Small intestine (tissue), 7 donors: Measurements from ENCODE around the gene ITGAD. TPM values are rescaled to one million over a fixed set of nuclear protein-coding genes. Genes with fewer than 3 reads are reported as not detected.
A peak's percentile ranks its signal among the peaks of the same experiment; 100 is the strongest.

Source experiments
- DNase-seq, 2 donors: peaks; one replicate each; pipeline versions ENCODE4 v3.0.0 to v3.0.0-alpha.2; 2013
- FAIRE-seq: peaks from 2 replicates; lab custom pipeline; 2012; peaks lifted over from hg19 to GRCh38; lab: Jason Lieb, UNC
- H3K27ac ChIP-seq, 3 donors: one replicate each; pipeline ENCODE4 v1.5.1; 2013; ENCODE audit warnings: low read length in 2 of 3, mild to moderate bottlenecking in 2 of 3, control low read depth in 1 of 3, inconsistent platforms in 1 of 3, low read depth in 1 of 3, moderate library complexity in 1 of 3
- H3K27me3 ChIP-seq, 3 donors: one replicate each; pipeline ENCODE4 v1.6.1; 2013; ENCODE audit warnings: low read length in 3 of 3, inconsistent platforms in 1 of 3; ENCODE audit not compliant: control insufficient read depth in 3 of 3, insufficient read depth in 3 of 3
- H3K36me3 ChIP-seq, 3 donors: one replicate each; pipeline ENCODE4 v1.6.1; 2013; ENCODE audit warnings: low read length in 3 of 3, inconsistent platforms in 1 of 3, low read depth in 1 of 3, mild to moderate bottlenecking in 1 of 3, moderate library complexity in 1 of 3; ENCODE audit not compliant: control insufficient read depth in 3 of 3, insufficient read depth in 2 of 3
- H3K4me1 ChIP-seq, 3 donors: one replicate each; pipeline ENCODE4 v1.6.1; 2013; ENCODE audit warnings: low read length in 2 of 3, inconsistent platforms in 1 of 3, low read depth in 1 of 3, mild to moderate bottlenecking in 1 of 3, moderate library complexity in 1 of 3; ENCODE audit not compliant: control insufficient read depth in 3 of 3, insufficient read depth in 2 of 3
- H3K4me3 ChIP-seq, 3 donors: one replicate each; pipeline ENCODE4 v1.5.1; 2013; ENCODE audit warnings: low read length in 3 of 3, control low read depth in 1 of 3, inconsistent platforms in 1 of 3, low read depth in 1 of 3, mild to moderate bottlenecking in 1 of 3, moderate library complexity in 1 of 3
- H3K9me3 ChIP-seq, 2 donors: one replicate each; pipeline ENCODE4 v1.6.1; 2013; ENCODE audit warnings: low read depth in 1 of 2, low read length in 1 of 2; ENCODE audit not compliant: control insufficient read depth in 2 of 2, insufficient read depth in 1 of 2
- WGBS, 3 donors: extraction: QIAGEN DNeasy Blood & Tissue Kit; methylation state at CpG; one replicate each; pipeline ENCODE4 v1.1.7; 2013; 5-methylcytosine and 5-hydroxymethylcytosine counted together
- polyA plus RNA-seq, 4 donors: library from polyadenylated mRNA; stranded (reverse) in 3 of 4; unstranded in 1 of 4; fragments of 200-250 nt in 3 of 4; fragments of 120-200 nt in 1 of 4; gene quantifications; one replicate each; pipeline versions ENCODE4 v1.2.1 to v1.2.3, GENCODE V29; 2013
- donor health status: healthy with polysubstance abuse.
- donor health status: control.
- donor health status: control.
- donor health status: Bipolar disorder and iron deficiency.
- donor health status: healthy.

Gene ITGAD
- polyA plus RNA-seq, 4 donors, result 0.06 to 0.15 TPM; not detected in 2

- WGBS, 3 donors, result 42 to 43% (median 43%) methylated on average over 11 of the region's 11 CpGs
- H3K36me3 ChIP-seq, result peaks cover 0 to 13% (median 0%) of the 10 kb centered on the region in 3 donors
- no peaks in the 10 kb centered on the region for H3K9me3 ChIP-seq
- peaks cover 2 to 19% (median 4%) of the 10 kb centered on the region in 3 donors for H3K4me1 ChIP-seq
- no peak for FAIRE-seq
- H3K27ac ChIP-seq, result no peak overlapping the region
- peak; percentile 65 to 70 for DNase-seq
- no peaks in the 10 kb centered on the region for H3K27me3 ChIP-seq
- no peak overlapping the region for H3K4me3 ChIP-seq
Observed at GRCh38 chr16:31451681-31452351, 58.7 kb downstream of the ITGAD start.

GRCh38 chr16:31452631-31453106 lies 59.5 kb downstream of the ITGAD start:
- Histone ChIP-seq H3K4me3 (no peak overlapping the region), H3K9me3 (no peaks in the 10 kb centered on the region), H3K36me3 (peaks cover 0 to 20% (median 0%) of the 10 kb centered on the region in 3 donors), H3K27me3 (no peaks in the 10 kb centered on the region), H3K27ac (peak overlapping the region in 1 of 3 donors; percentile 77), H3K4me1 (peaks cover 6 to 27% (median 6%) of the 10 kb centered on the region in 3 donors)
- 72 to 84% (median 79%) methylated on average over 3 of the region's 3 CpGs for WGBS, 3 donors
- no peak for FAIRE-seq
- DNase-seq, result no peak

- Histone ChIP-seq H3K36me3 (peaks cover 0 to 21% (median 0%) of the 10 kb centered on the region in 3 donors), H3K4me1 (peaks cover 6 to 30% (median 6%) of the 10 kb centered on the region in 3 donors), H3K9me3 (no peaks in the 10 kb centered on the region), H3K27me3 (no peaks in the 10 kb centered on the region), H3K4me3 (no peak overlapping the region), H3K27ac (peak overlapping the region in 1 of 3 donors; percentile 11)
- peak; percentile 60 to 84 for DNase-seq
- WGBS, 3 donors, result 41 to 49% (median 46%) methylated on average over 20 of the region's 20 CpGs
- no peak for FAIRE-seq
Observed at GRCh38 chr16:31453255-31454204, 60.4 kb downstream of the ITGAD start.

GRCh38 chr16:31455601-31456314 lies 62.6 kb downstream of the ITGAD start:
- DNase-seq (no peak), FAIRE-seq (no peak)
- peaks cover 0 to 21% (median 0%) of the 10 kb centered on the region in 3 donors for H3K36me3 ChIP-seq
- no peak overlapping the region for H3K27ac ChIP-seq
- H3K4me3 ChIP-seq, result no peak overlapping the region
- H3K27me3 ChIP-seq, result no peaks in the 10 kb centered on the region
- no peaks in the 10 kb centered on the region for H3K9me3 ChIP-seq
- peaks cover 6 to 35% (median 6%) of the 10 kb centered on the region in 3 donors for H3K4me1 ChIP-seq
- 65 to 69% (median 66%) methylated on average over 17 of the region's 17 CpGs for WGBS, 3 donors

- Histone ChIP-seq H3K27me3 (no peaks in the 10 kb centered on the region), H3K4me1 (peaks cover 6 to 33% (median 6%) of the 10 kb centered on the region in 3 donors), H3K27ac (no peak overlapping the region), H3K4me3 (no peak overlapping the region), H3K36me3 (peaks cover 0 to 27% (median 0%) of the 10 kb centered on the region in 3 donors), H3K9me3 (no peaks in the 10 kb centered on the region)
- no peak for DNase-seq
- WGBS, 3 donors, result 74 to 79% (median 74%) methylated on average over 8 of the region's 8 CpGs
- FAIRE-seq, result no peak
Observed at GRCh38 chr16:31456988-31457360, 63.8 kb downstream of the ITGAD start.

- DNase-seq, result peak; percentile 70 to 83
- H3K27me3 ChIP-seq, result no peaks in the 10 kb centered on the region
- H3K4me3 ChIP-seq, result peak overlapping the region; percentile 68 to 85 (median 69)
- peaks cover 6 to 31% (median 6%) of the 10 kb centered on the region in 3 donors for H3K4me1 ChIP-seq
- H3K9me3 ChIP-seq, result no peaks in the 10 kb centered on the region
- H3K27ac ChIP-seq, result peak overlapping the region; percentile 75 to 99 (median 99)
- WGBS, 3 donors, result 0 to 1% (median 0%) methylated on average over 38 to 42 of the region's 42 CpGs
- no peak for FAIRE-seq
- peaks cover 0 to 38% (median 0%) of the 10 kb centered on the region in 3 donors for H3K36me3 ChIP-seq
Observed at GRCh38 chr16:31458073-31458843, 65.1 kb downstream of the ITGAD start.

- Histone ChIP-seq H3K4me1 (peaks cover 2 to 27% (median 3%) of the 10 kb centered on the region in 3 donors), H3K27ac (peak within 1 kb of the TSS; percentile 88 to 99 (median 99)), H3K4me3 (peak within 1 kb of the TSS; percentile 68 to 85 (median 69)), H3K36me3 (peaks cover 0 to 46% (median 3%) of the 10 kb centered on the region in 3 donors), H3K9me3 (no peaks in the 10 kb centered on the region), H3K27me3 (no peaks in the 10 kb centered on the region)
- FAIRE-seq (no peak), DNase-seq (peak; percentile 98 to 99)
- WGBS, 3 donors, result 0 to 1% (median 0%) methylated on average over 72 to 91 of the region's 91 CpGs
Observed at GRCh38 chr16:31458844-31459686, 65.9 kb downstream of the ITGAD start, which contains the start of gene ARMC5. Gene ARMC5, plus strand, starts transcription at chr16:31459501. Its CDS starts 24 bp downstream, at chr16:31459525.
